Measurements from ENCODE around the gene PHF12. TPM values are rescaled to one million over a fixed set of nuclear protein-coding genes. Genes with fewer than 3 reads are reported as not detected.
"Not testable (repeated sequence)": the region's sequence is repeated elsewhere in the genome, so short reads cannot be mapped to it uniquely, and the experiment has no call there.

The PHF12 gene
- total and polyA plus RNA-seq, 10 of the 15 experiments (the other 5 are each of a cell fraction or from before 2014, with no cell fraction given) = 1.3 to 43.9 (median 19.2) TPM

DNA sequence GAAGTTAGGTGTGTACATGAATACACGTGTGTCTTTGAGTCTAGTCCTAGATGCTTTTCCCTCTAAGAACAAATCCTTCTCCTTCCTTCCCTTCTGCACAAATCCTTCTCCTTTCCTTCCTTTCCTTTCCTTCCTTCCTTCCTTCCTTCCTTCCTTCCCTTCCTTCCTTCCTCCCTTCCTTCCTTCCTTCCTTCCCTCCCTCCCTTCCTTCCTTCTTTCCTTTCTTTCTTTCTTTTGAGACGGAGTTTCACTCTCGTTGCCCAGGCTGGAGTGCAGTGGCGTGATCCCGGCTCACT lies 47.8 kb downstream of the PHF12 start:
- ATAC-seq; DNase-seq (ENCODE audit: low read depth, low spot score); FAIRE-seq; H3K27ac ChIP-seq (ENCODE audit: control insufficient read depth, insufficient read depth); H4K20me1 ChIP-seq (ENCODE audit: control insufficient read depth, insufficient read depth); H2AFZ ChIP-seq (ENCODE audit: control insufficient read depth, low read depth, low read length); H3K9ac ChIP-seq (ENCODE audit: control insufficient read depth, insufficient read depth, low read length); H3K79me2 ChIP-seq (ENCODE audit: control insufficient read depth, insufficient read depth, low read length); H3K9me3 ChIP-seq (replicated peaks; ENCODE audit: control insufficient read depth, insufficient read depth, low read length); H3K4me3 ChIP-seq; H3K27me3 ChIP-seq (replicated peaks in 1 of 2; ENCODE audit: control insufficient read depth in 2 of 2, insufficient read depth in 2 of 2, low read length in 1 of 2); BruUV-seq (replicated peaks); H3K36me3 ChIP-seq (ENCODE audit: control insufficient read depth in 2 of 2, insufficient read depth in 2 of 2, low read length in 1 of 2); in situ Hi-C loops (cut with MboI): not testable (repeated sequence)
- RAD21 ChIA-PET (ENCODE audit: unreplicated experiment) = interaction anchor here (2.6 to 4.2 kb wide), 3 partner anchors 10 to 141 kb away, joined by 11 to 29 read pairs (median 15); partner anchors contain the start of gene ERAL1
- SMC1A ChIA-PET (ENCODE audit: uncharacterized antibody, unreplicated experiment) = interaction anchor here (1.5 to 4.6 kb wide), 3 partner anchors 10 to 139 kb away, joined by 3 to 37 read pairs (median 7); no protein-coding TSS in a partner anchor
- Histone ChIP-seq H3K4me2 (ENCODE audit: control insufficient read depth, insufficient read depth) (peak overlapping the region; percentile 81), H3K4me1 (ENCODE audit: control insufficient read depth, insufficient read depth, low read length) (peaks cover 10% of the 10 kb centered on the region)
- POLR2A ChIA-PET = interaction anchor here (0.5 to 1.4 kb wide), 3 partner anchors 24 to 80 kb away, joined by 3 to 6 read pairs (median 4); no protein-coding TSS in a partner anchor
- WGBS (ENCODE audit: insufficient coverage, insufficient replicate concordance, low lambda C conversion rate, missing lambda C conversion rate) = 37% methylated on average over 5 of the region's 5 CpGs
- TF ChIP-seq HDGF (IDR thresholded peaks at IDR 0.05) (0 out of 2 replicates have a peak, but pooled peaks have one; percentile 71), ETV6 (conservative IDR thresholded peaks at IDR 0.05 in 1 of 2, IDR thresholded peaks at IDR 0.05 in 1 of 2; ENCODE audit: borderline replicate concordance in 1 of 2, low read depth in 1 of 2) (peak in 1 of 2 experiments; percentile 39; a peak in 1 of 4 replicates)
- CTCF ChIA-PET = interaction anchor here (1.0 to 17.3 kb wide), 13 partner anchors 10 to 256 kb away, joined by 3 to 175 read pairs (median 5); partner anchors contain the start of genes FAM222B, NEK8, RPL23A and TLCD1
- intact Hi-C loops (cut with micrococcal nuclease; ENCODE audit: unreplicated experiment) = loop anchor here (1.0 to 2.0 kb wide), 3 partner anchors 47 to 177 kb away; partner anchors contain the start of genes PHF12 and TLCD1

DNA sequence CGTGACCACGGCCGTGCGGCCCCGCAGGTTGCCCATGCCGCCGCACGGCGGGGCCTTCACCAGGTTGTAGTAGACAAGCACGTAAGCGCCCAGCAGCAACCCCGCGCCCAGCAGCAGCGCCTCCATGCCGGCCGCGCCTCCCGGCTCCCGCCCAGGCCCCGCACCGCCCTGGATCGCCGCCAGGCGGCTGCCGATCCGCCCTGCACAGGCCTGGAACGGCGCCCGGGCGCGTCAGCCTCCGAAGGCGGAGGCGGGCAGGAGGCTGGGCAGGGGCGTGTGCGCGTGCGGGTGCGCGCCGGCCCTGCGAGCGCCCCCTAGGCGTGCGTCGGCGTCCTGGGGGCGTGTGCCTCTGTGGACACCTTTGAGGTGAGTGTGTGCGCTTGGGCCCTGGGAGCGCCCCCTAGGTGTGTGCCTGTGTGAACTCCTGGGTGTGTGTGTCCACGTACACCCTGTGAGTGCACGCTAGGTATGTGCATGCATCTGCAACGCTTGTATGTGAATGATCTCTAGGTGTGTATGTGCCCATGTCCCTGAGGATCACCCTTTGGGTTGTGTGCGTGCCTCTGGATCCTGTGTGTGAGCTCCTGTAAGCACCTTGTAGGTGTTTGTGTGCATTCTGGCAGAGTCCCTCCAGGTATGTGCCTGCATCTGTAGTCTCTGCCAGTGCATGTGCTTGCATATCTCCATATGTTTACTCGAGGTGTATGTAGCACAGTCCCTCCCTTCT lies 48.3 kb downstream of the PHF12 start, which contains the start of gene DHRS13:
DHRS13 (minus strand) TSS at position 261 of the 727 bp plus-strand sequence; CDS start at position 126, 135 bp downstream.
- peaks cover 3 to 6% of the 10 kb centered on the region in 2 experiments; a peak in 3 of 4 replicates for H3K36me3 ChIP-seq (ENCODE audit: control insufficient read depth in 2 of 2, insufficient read depth in 2 of 2, low read length in 1 of 2)
- H3K4me3 ChIP-seq = peak within 1 kb of the TSS; percentile 82
- H2AFZ ChIP-seq (ENCODE audit: control insufficient read depth, low read depth, low read length) = peak within 1 kb of the TSS; percentile 78
- H3K4me2 ChIP-seq (ENCODE audit: control insufficient read depth, insufficient read depth) = peak within 1 kb of the TSS; percentile 81
- no peaks in the 10 kb centered on the region for H4K20me1 ChIP-seq (ENCODE audit: control insufficient read depth, insufficient read depth)
- POLR2A ChIA-PET = interaction anchor here (0.5 to 1.9 kb wide), 9 partner anchors 9 to 177 kb away, joined by 3 to 9 read pairs (median 4); partner anchors contain the start of gene TLCD1
- in situ Hi-C loops (cut with MboI) (no loop called here), intact Hi-C loops (cut with micrococcal nuclease; ENCODE audit: unreplicated experiment) (loop anchor here (1.0 to 2.0 kb wide), 4 partner anchors 48 to 176 kb away; partner anchors contain the start of genes PHF12 and TLCD1)
- ATAC-seq (peak; percentile 91), FAIRE-seq (peak; percentile 38), DNase-seq (ENCODE audit: low read depth, low spot score) (peak; percentile 81)
- under 1% methylated on average over 55 of the region's 55 CpGs for WGBS (ENCODE audit: insufficient coverage, insufficient replicate concordance, low lambda C conversion rate, missing lambda C conversion rate)
- CTCF ChIA-PET = interaction anchor here (0.7 to 17.3 kb wide), 21 partner anchors 8 to 256 kb away, joined by 3 to 175 read pairs (median 4); partner anchors contain the start of genes FAM222B, NEK8, RPL23A and TLCD1
- no peak within 1 kb of the TSS; the same call in 1 of the 2 replicates for H3K27ac ChIP-seq (ENCODE audit: control insufficient read depth, insufficient read depth)
- peaks cover 16% of the 10 kb centered on the region for H3K4me1 ChIP-seq (ENCODE audit: control insufficient read depth, insufficient read depth, low read length)
- no TSS peak for BruUV-seq (replicated peaks)
- H3K79me2 ChIP-seq (ENCODE audit: control insufficient read depth, insufficient read depth, low read length) = peaks cover 5% of the 10 kb centered on the region
- H3K9me3 ChIP-seq (replicated peaks; ENCODE audit: control insufficient read depth, insufficient read depth, low read length) = no peaks in the 10 kb centered on the region
- peak within 1 kb of the TSS; percentile 13 for H3K9ac ChIP-seq (ENCODE audit: control insufficient read depth, insufficient read depth, low read length)
- RAD21 ChIA-PET (ENCODE audit: unreplicated experiment) = interaction anchor here (0.6 to 5.9 kb wide), 12 partner anchors 10 to 256 kb away, joined by 3 to 29 read pairs (median 8); partner anchors contain the start of genes ERAL1, FAM222B, NEK8 and RPL23A
- SMC1A ChIA-PET (ENCODE audit: uncharacterized antibody, unreplicated experiment) = interaction anchor here (0.6 to 4.6 kb wide), 8 partner anchors 10 to 176 kb away, joined by 3 to 37 read pairs (median 6); partner anchors contain the start of gene FAM222B
- no peaks in the 10 kb centered on the region for H3K27me3 ChIP-seq (replicated peaks in 1 of 2; ENCODE audit: control insufficient read depth in 2 of 2, insufficient read depth in 2 of 2, low read length in 1 of 2)
- TF ChIP-seq, protein P1, sequence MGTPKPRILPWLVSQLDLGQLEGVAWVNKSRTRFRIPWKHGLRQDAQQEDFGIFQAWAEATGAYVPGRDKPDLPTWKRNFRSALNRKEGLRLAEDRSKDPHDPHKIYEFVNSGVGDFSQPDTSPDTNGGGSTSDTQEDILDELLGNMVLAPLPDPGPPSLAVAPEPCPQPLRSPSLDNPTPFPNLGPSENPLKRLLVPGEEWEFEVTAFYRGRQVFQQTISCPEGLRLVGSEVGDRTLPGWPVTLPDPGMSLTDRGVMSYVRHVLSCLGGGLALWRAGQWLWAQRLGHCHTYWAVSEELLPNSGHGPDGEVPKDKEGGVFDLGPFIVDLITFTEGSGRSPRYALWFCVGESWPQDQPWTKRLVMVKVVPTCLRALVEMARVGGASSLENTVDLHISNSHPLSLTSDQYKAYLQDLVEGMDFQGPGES (IDR thresholded peaks at IDR 0.05) = peak; percentile 42; the same call in 1 of the 2 replicates
- TF ChIP-seq FOXM1 (IDR thresholded peaks at IDR 0.05; ENCODE audit: low read depth, low read length) (no peak), SP1 (IDR thresholded peaks at IDR 0.05; ENCODE audit: low read depth, low read length) (peak; percentile 69), ZNF622 (IDR thresholded peaks at IDR 0.05) (no peak), ATF7 (IDR thresholded peaks at IDR 0.05; ENCODE audit: low read depth) (peak; percentile 46), POLR2AphosphoS2 (IDR thresholded peaks at IDR 0.05; ENCODE audit: low read depth, low read length) (peak; percentile 76; the same call in 1 of the 2 replicates), NRF1 (conservative IDR thresholded peaks at IDR 0.05; ENCODE audit: low read depth, low read length) (peak; percentile 55), TBL1XR1 (IDR thresholded peaks at IDR 0.05; ENCODE audit: low read depth, low read length) (peak; percentile 91)
- TF ChIP-seq, protein P2, sequence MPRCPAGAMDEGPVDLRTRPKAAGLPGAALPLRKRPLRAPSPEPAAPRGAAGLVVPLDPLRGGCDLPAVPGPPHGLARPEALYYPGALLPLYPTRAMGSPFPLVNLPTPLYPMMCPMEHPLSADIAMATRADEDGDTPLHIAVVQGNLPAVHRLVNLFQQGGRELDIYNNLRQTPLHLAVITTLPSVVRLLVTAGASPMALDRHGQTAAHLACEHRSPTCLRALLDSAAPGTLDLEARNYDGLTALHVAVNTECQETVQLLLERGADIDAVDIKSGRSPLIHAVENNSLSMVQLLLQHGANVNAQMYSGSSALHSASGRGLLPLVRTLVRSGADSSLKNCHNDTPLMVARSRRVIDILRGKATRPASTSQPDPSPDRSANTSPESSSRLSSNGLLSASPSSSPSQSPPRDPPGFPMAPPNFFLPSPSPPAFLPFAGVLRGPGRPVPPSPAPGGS (IDR thresholded peaks at IDR 0.05; ENCODE audit: borderline replicate concordance, insufficient read depth, low read depth, low read length, poor library complexity, severe bottlenecking) = peak; percentile 70

Data from GM12878 (cell line).